HG03108 (cell line): ENCODE data around the gene TRIM7.
"Not testable (repeated sequence)": the region's sequence is repeated elsewhere in the genome, so short reads cannot be mapped to it uniquely, and the experiment has no call there.

ENCODE experiments used
- ATAC-seq: cut with Tn5 transposase; IDR thresholded peaks from one replicate; pipeline ENCODE4 v1.9.1; 2021; ENCODE audit warnings: moderate library complexity; ENCODE audit not compliant: unreplicated experiment

Gene TRIM7

DNA sequence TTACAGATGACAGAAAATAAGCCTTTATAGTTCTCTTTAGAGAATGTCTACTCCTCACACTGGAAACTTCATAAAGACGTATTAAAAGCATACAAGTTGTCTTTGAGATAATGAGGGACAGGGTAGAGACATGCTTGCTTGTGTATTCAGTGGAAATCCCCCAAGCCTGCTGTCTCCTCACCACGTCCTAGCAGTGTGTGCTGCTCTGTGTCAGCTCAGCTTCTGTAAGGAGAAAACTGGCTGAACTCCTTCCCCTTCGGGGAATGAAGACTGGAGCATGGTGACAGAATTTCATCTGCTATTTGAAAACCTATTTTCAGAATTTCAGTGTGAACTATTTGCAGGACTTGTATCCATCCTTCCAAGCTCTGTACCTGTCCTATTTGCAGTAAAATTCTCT is 48.2 kb downstream of the TRIM7 start:
- ATAC-seq = no peak

DNA sequence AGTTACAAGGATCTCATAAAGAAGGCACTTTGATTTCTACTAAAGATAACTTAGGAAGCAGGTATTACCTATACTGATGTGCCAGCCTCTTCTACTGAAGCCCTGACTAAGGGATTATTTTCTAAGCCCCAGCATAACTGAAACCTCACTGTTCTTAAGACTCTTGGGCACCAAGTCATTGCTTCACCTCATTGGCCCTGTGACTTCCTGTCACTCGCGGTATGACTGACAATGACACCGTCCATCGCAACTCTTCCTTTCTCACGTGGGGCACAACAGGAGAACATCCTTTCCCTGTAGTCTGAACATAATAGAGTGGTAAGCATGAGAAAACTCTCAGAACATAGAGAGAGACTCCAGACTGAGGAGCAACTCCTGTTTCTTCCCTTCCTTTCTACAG is 51.2 kb downstream of the TRIM7 start:
- ATAC-seq = no peak

- no peak for ATAC-seq
Observed at GRCh38 chr5:181152406-181152805, 52.6 kb downstream of the TRIM7 start.

GRCh38 chr5:181151146-181151545 is 53.9 kb downstream of the TRIM7 start:
- ATAC-seq = no peak

- ATAC-seq = no peak
Observed at GRCh38 chr5:181149806-181150733, 54.9 kb downstream of the TRIM7 start.

DNA sequence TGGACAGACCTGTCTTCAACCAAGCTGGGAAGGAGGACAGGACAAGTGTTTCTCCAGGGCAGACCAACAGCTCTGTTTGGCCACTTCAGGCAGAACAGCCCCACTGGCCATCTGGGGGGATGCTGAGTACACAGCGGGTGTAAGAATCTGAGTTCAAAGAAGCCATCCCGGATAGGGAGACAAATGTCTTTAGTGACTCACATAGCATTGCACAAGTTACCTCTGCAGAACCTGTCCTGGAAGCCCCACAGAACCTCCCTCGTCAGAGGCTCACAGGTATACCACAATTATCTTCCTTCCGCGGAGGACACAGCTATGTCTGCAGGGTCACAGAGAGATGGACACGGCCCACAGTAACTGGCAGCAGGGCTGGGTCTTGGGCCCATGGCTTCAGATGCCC is 55.6 kb downstream of the TRIM7 start:
- no peak for ATAC-seq

DNA sequence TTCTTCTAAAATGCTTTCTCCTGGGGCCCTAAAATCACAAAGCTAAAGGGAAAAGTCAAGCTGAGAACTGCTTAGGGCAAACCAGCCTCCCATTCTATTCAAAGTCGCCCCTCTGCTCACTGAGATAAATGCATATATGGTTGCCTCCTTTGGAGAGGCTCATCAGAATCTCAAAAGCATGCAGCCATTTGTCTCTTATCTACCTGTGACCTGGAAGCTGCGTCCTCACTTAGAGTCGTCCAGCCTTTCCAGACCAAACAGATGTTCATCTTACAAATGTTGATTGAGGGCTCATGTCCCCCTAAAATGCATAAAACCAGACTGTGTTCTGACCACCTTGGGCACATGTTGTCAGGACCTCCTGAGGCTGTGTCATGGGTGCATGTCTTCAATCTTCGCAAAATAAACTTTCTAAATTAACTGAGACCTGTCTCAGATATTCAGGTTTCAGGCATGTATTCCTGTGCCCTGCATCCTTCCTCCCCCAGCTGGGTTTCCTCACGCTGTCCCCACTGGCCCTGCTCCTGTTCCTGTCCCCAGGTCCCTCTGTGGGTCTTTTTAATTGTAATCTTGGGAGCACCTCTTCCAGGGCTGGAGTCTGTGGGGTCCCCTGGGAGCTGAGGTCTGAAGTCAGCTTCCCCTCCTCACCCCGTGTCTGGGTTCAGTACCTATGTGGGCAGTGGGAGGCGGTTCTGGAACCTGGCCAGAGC is 57.9 kb downstream of the TRIM7 start, which contains the start of gene OR2V2:
Gene OR2V2, plus strand, starts transcription at position 660 of the 710 bp plus-strand sequence. CDS start 7,357 bp downstream, outside the sequence.
- not testable (repeated sequence) for ATAC-seq

- no peak for ATAC-seq
Observed at GRCh38 chr5:181145133-181145532, 59.9 kb downstream of the TRIM7 start.
